DND-41 (cell line): ENCODE measurements around the gene TNIK.

Experiments used
- ATAC-seq: fragments of 200-7000 bp; cut with Tn5 transposase; 3 replicates; pipeline ENCODE4 v1.9.1; 2021; ENCODE audit warnings: low read depth; ENCODE audit not compliant: insufficient read depth
- DNase-seq: peaks from one replicate; pipeline ENCODE4 v3.0.0-alpha.2; 2020
- H2AFZ ChIP-seq: 2 replicates; pipeline ENCODE4 v1.6.0; 2012; ENCODE audit warnings: low read depth, low read length
- H3K27ac ChIP-seq: 2 replicates; pipeline ENCODE4 v1.5.1; 2012; ENCODE audit warnings: low read length, inconsistent platforms
- H3K27me3 ChIP-seq: fragments of 200-600 bp; sonication (generic); 2 replicates; pipeline ENCODE4 v1.6.0; 2012; ENCODE audit warnings: low read length, mild to moderate bottlenecking, inconsistent platforms; ENCODE audit not compliant: insufficient read depth, poor library complexity
- H3K36me3 ChIP-seq: 2 replicates; pipeline ENCODE4 v1.5.1; 2012; ENCODE audit warnings: low read length, inconsistent platforms; ENCODE audit not compliant: insufficient read depth
- H3K4me1 ChIP-seq: 2 replicates; pipeline ENCODE4 v1.5.1; 2012; ENCODE audit warnings: mild to moderate bottlenecking, low read length; ENCODE audit not compliant: insufficient read depth
- H3K4me2 ChIP-seq: 2 replicates; pipeline ENCODE4 v1.6.0; 2012; ENCODE audit warnings: mild to moderate bottlenecking, moderate library complexity, low read length, inconsistent platforms; ENCODE audit not compliant: insufficient read depth
- H3K4me3 ChIP-seq, 2 experiments: fragments of 200-600 bp in 1 of 2; shearing (Covaris generic) in 1 of 2; 2 replicates each; pipeline ENCODE4 v1.5.1; 2012 to 2016; ENCODE audit warnings: inconsistent platforms in 2 of 2, low read length in 2 of 2, mild to moderate bottlenecking in 2 of 2, low read depth in 1 of 2, moderate library complexity in 1 of 2
- H3K79me2 ChIP-seq: 2 replicates; pipeline ENCODE4 v1.6.0; 2012; ENCODE audit warnings: low read length, inconsistent platforms; ENCODE audit not compliant: insufficient read depth
- H3K9ac ChIP-seq: 2 replicates; pipeline ENCODE4 v1.6.0; 2012; ENCODE audit warnings: low read depth, mild to moderate bottlenecking, inconsistent platforms, low read length, moderate library complexity
- H3K9me3 ChIP-seq: 2 replicates; pipeline ENCODE4 v1.5.1; 2012; ENCODE audit warnings: low read length, moderate library complexity, mild to moderate bottlenecking, inconsistent platforms; ENCODE audit not compliant: insufficient read depth, severe bottlenecking
- H4K20me1 ChIP-seq: 2 replicates; pipeline ENCODE4 v1.6.0; 2012; ENCODE audit warnings: low read length; ENCODE audit not compliant: insufficient read depth
- CTCF ChIP-seq: IDR thresholded peaks from 2 replicates; pipeline ENCODE4 v1.5.1; 2012; ENCODE audit warnings: borderline replicate concordance, low read length, moderate library complexity, mild to moderate bottlenecking; ENCODE audit not compliant: poor library complexity, severe bottlenecking; ENCODE audit errors: extremely low read depth
- EZH2 ChIP-seq: IDR thresholded peaks from 3 replicates; pipeline ENCODE4 v1.6.1; 2012; ENCODE audit warnings: borderline replicate concordance, low read depth, mild to moderate bottlenecking, moderate library complexity, low read length, inconsistent platforms; ENCODE audit not compliant: severe bottlenecking

Gene TNIK

GRCh38 chr3:171419457-171419856 is 40.7 kb downstream of the TNIK start:
- Histone ChIP-seq H3K27ac (no peak overlapping the region), H3K4me3 (no peak overlapping the region), H3K4me1 (no peaks in the 10 kb centered on the region), H3K4me2 (no peak overlapping the region), H3K9ac (no peak overlapping the region), H3K79me2 (no peaks in the 10 kb centered on the region), H2AFZ (no peak overlapping the region), H3K9me3 (no peaks in the 10 kb centered on the region), H4K20me1 (no peaks in the 10 kb centered on the region), H3K27me3 (no peaks in the 10 kb centered on the region), H3K36me3 (no peaks in the 10 kb centered on the region)
- no peak for TF ChIP-seq CTCF
- no peak for TF ChIP-seq EZH2
- no peak for ATAC-seq
- no peak for DNase-seq

- Histone ChIP-seq H3K9me3 (no peaks in the 10 kb centered on the region), H4K20me1 (no peaks in the 10 kb centered on the region), H3K79me2 (no peaks in the 10 kb centered on the region), H3K4me3 (no peak overlapping the region), H3K4me2 (no peak overlapping the region), H3K27me3 (peaks cover 5% of the 10 kb centered on the region), H3K9ac (no peak overlapping the region), H2AFZ (no peak overlapping the region), H3K27ac (no peak overlapping the region), H3K36me3 (no peaks in the 10 kb centered on the region), H3K4me1 (no peaks in the 10 kb centered on the region)
- ATAC-seq, result no peak
- TF ChIP-seq CTCF (no peak), EZH2 (no peak)
- DNase-seq, result no peak
Observed at GRCh38 chr3:171417813-171418212, 42.4 kb downstream of the TNIK start.

- no peak overlapping the region for H3K9ac ChIP-seq
- no peaks in the 10 kb centered on the region for H3K79me2 ChIP-seq
- peaks cover 5% of the 10 kb centered on the region for H3K27me3 ChIP-seq
- no peak for TF ChIP-seq EZH2
- TF ChIP-seq CTCF, result no peak
- H3K4me1 ChIP-seq, result no peaks in the 10 kb centered on the region
- ATAC-seq, result no peak
- H3K9me3 ChIP-seq, result no peaks in the 10 kb centered on the region
- H3K4me3 ChIP-seq, result no peak overlapping the region
- H3K36me3 ChIP-seq, result no peaks in the 10 kb centered on the region
- no peak for DNase-seq
- H3K4me2 ChIP-seq, result no peak overlapping the region
- H2AFZ ChIP-seq, result no peak overlapping the region
- no peak overlapping the region for H3K27ac ChIP-seq
- H4K20me1 ChIP-seq, result no peaks in the 10 kb centered on the region
Observed at GRCh38 chr3:171417137-171417536, 43.1 kb downstream of the TNIK start.

- Histone ChIP-seq H3K4me1 (no peaks in the 10 kb centered on the region), H2AFZ (no peak overlapping the region), H3K27me3 (peaks cover 5% of the 10 kb centered on the region), H3K4me3 (no peak overlapping the region), H3K9me3 (no peaks in the 10 kb centered on the region), H4K20me1 (no peaks in the 10 kb centered on the region), H3K9ac (no peak overlapping the region), H3K4me2 (no peak overlapping the region), H3K36me3 (no peaks in the 10 kb centered on the region), H3K79me2 (no peaks in the 10 kb centered on the region), H3K27ac (no peak overlapping the region)
- TF ChIP-seq CTCF, result no peak
- no peak for TF ChIP-seq EZH2
- ATAC-seq, result no peak
- no peak for DNase-seq
Observed at GRCh38 chr3:171416666-171417065, 43.5 kb downstream of the TNIK start.
